ENCODE data around the gene ADAMTS19. TPM values are rescaled to one million over a fixed set of nuclear protein-coding genes. Genes with fewer than 3 reads are reported as not detected.

ADAMTS19 gene
- polyA plus RNA-seq, 3 donors = not detected

DNA sequence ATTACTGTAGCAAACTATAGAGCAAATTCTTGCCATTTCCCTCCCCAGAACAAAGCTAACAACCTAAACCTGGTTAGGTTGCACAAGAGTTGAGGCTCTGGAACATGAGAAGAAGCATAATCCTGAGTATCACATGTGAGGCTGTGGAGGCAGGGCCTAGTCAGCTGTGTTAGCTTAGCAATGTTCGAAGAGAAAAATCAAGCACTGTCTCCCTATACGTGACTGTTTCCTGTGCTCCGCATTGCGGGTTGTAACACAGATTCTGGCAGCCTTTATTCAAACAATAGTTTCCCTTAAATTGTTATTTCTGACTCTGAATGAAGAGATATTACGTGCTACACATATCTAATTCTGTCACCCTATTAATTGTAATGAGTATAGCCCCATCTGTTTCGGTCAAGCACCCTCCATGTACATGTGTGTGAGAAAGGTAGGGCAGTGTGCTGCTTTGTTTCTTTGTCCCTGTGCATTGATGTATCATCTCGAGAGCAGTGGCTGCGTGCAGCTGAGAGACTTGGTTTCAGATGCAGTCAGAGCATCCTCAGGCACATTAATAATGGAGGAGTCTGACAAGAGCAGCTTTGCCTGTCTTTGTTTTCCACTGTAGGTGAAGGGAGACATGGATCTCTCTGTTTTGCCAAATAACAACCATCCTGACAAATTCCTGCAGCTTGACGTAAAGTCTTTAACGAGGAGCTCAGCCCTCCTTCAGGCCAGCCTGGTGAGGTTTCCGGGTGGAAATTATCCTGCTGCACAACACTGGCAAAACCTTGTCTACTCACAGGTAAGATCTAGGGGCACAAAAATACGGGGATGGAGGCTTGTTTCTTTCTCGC, 287.7 kb downstream of the ADAMTS19 start, which contains the start of gene MINAR2:
Gene MINAR2 (plus strand): TSS at position 523 of the 836 bp plus-strand sequence. CDS start 97 bp downstream, at position 620.
- Histone ChIP-seq H3K4me3 (replicated peaks in 1 of 3; ENCODE audit: low read depth in 2 of 3, low read length in 3 of 3) (no peak within 1 kb of the TSS), H3K4me1 (ENCODE audit: control insufficient read depth in 1 of 2, insufficient read depth in 2 of 2, low read length in 2 of 2) (no peaks in the 10 kb centered on the region), H2AFZ (ENCODE audit: insufficient read depth, low read depth, low read length, poor library complexity, severe bottlenecking) (no peak within 1 kb of the TSS), H4K20me1 (ENCODE audit: insufficient read depth, low read length) (no peaks in the 10 kb centered on the region), H3K9ac (ENCODE audit: insufficient read depth, low read length, poor library complexity, severe bottlenecking) (no peak within 1 kb of the TSS), H3K9me3 (replicated peaks in 1 of 2; ENCODE audit: control insufficient read depth in 1 of 2, insufficient read depth in 1 of 2, low read length in 2 of 2) (no peaks in the 10 kb centered on the region), H3K27me3 (ENCODE audit: control insufficient read depth in 2 of 2, insufficient read depth in 2 of 2, low read length in 2 of 2) (no peaks in the 10 kb centered on the region), H3K4me2 (replicated peaks; ENCODE audit: extremely low read depth, low read length, poor library complexity, severe bottlenecking) (no peak within 1 kb of the TSS), H3K27ac (ENCODE audit: low read depth in 1 of 2, low read length in 2 of 2) (no peak within 1 kb of the TSS), H3K36me3 (replicated peaks in 1 of 2; ENCODE audit: control insufficient read depth in 1 of 2, insufficient read depth in 2 of 2, low read length in 2 of 2) (no peaks in the 10 kb centered on the region), H3K79me2 (ENCODE audit: insufficient read depth, low read length) (no peaks in the 10 kb centered on the region)
- WGBS (ENCODE audit: insufficient coverage) = 76% methylated on average over 5 of the region's 13 CpGs
- Mint-ChIP-seq H3K4me3 (no peak within 1 kb of the TSS), H3K36me3 (no peaks in the 10 kb centered on the region), H3K9me3 (peaks cover 0 to 5% (median 0%) of the 10 kb centered on the region in 7 donors), H3K27ac (peak within 1 kb of the TSS in 1 of 7 donors; percentile 44), H3K27me3 (ENCODE audit: low read depth in 3 of 3) (peaks cover 0 to 2% (median 1%) of the 10 kb centered on the region in 3 donors), H3K4me1 (no peaks in the 10 kb centered on the region)
- TF ChIP-seq, protein P1, sequence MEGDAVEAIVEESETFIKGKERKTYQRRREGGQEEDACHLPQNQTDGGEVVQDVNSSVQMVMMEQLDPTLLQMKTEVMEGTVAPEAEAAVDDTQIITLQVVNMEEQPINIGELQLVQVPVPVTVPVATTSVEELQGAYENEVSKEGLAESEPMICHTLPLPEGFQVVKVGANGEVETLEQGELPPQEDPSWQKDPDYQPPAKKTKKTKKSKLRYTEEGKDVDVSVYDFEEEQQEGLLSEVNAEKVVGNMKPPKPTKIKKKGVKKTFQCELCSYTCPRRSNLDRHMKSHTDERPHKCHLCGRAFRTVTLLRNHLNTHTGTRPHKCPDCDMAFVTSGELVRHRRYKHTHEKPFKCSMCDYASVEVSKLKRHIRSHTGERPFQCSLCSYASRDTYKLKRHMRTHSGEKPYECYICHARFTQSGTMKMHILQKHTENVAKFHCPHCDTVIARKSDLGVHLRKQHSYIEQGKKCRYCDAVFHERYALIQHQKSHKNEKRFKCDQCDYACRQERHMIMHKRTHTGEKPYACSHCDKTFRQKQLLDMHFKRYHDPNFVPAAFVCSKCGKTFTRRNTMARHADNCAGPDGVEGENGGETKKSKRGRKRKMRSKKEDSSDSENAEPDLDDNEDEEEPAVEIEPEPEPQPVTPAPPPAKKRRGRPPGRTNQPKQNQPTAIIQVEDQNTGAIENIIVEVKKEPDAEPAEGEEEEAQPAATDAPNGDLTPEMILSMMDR (IDR thresholded peaks at IDR 0.05) = no peak
- no peak for DNase-seq
- intact Hi-C loops (cut with micrococcal nuclease) = no loop called here

DNA sequence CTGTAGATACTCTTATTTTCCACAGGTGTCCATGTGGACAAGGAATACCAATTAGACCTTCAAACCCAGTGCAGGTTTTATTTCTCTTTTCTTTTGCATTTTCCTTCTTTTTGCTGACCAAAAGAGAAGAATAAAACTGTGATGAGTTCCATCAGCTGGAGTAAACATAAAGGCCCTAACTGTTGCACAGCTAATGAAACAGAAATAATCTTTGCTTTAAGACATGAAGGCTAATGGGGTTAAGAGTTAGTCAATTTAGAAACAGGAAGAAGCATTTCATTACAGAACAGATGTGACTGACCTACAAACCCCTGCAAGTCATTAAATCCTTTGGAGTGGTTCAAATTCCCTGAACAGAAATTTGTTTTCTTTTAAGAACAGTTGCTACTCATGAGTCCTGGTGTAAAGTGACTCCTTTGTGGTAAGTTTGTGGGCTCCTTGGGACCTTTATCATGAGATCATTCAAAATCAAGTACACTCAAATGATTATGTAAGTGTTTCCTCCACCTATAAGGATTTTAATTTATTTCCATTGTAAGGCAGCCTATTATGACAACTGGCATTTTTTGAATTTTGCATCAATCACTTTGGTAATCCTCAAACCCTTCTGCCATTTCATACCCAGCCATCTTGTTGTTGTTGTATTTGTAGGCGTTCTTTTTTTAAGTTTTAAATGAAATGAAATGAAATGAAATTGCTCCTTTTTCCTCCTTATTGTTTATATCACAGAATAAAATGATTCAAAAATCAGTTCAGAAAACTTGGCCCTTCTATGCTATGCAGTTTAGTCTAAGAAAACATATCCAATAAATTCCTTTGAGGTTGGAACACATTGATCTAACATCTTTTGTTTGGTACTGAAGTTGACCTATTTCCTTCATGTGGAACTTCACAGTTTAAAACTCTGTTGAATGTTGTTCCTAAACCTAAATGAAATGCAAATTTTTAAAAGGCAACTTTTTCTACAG, 289.1 kb downstream of the ADAMTS19 start:
- H3K4me1 Mint-ChIP-seq = no peaks in the 10 kb centered on the region

More for the DNA sequence above, 289.1 kb downstream of the ADAMTS19 start:
- no peaks in the 10 kb centered on the region for H3K9me3 ChIP-seq (replicated peaks in 1 of 2; ENCODE audit: control insufficient read depth in 1 of 2, insufficient read depth in 1 of 2, low read length in 2 of 2)
- H3K9ac ChIP-seq (ENCODE audit: insufficient read depth, low read length, poor library complexity, severe bottlenecking) = no peak overlapping the region
- H3K4me1 ChIP-seq (ENCODE audit: control insufficient read depth in 1 of 2, insufficient read depth in 2 of 2, low read length in 2 of 2) = no peaks in the 10 kb centered on the region
- Mint-ChIP-seq H3K27me3 (ENCODE audit: low read depth in 3 of 3) (peaks cover 1 to 2% (median 2%) of the 10 kb centered on the region in 3 donors), H3K4me3 (no peak overlapping the region), H3K9me3 (peaks cover 0 to 9% (median 0%) of the 10 kb centered on the region in 7 donors), H3K36me3 (no peaks in the 10 kb centered on the region), H3K27ac (no peak overlapping the region)
- no peak overlapping the region for H2AFZ ChIP-seq (ENCODE audit: insufficient read depth, low read depth, low read length, poor library complexity, severe bottlenecking)
- H3K4me3 ChIP-seq (replicated peaks in 1 of 3; ENCODE audit: low read depth in 2 of 3, low read length in 3 of 3) = no peak overlapping the region
- no peaks in the 10 kb centered on the region for H4K20me1 ChIP-seq (ENCODE audit: insufficient read depth, low read length)
- no peak for DNase-seq
- no peaks in the 10 kb centered on the region for H3K36me3 ChIP-seq (replicated peaks in 1 of 2; ENCODE audit: control insufficient read depth in 1 of 2, insufficient read depth in 2 of 2, low read length in 2 of 2)
- no peaks in the 10 kb centered on the region for H3K27me3 ChIP-seq (ENCODE audit: control insufficient read depth in 2 of 2, insufficient read depth in 2 of 2, low read length in 2 of 2)
- H3K79me2 ChIP-seq (ENCODE audit: insufficient read depth, low read length) = no peaks in the 10 kb centered on the region
- TF ChIP-seq, protein P1 (IDR thresholded peaks at IDR 0.05) = no peak
- no peak overlapping the region for H3K4me2 ChIP-seq (replicated peaks; ENCODE audit: extremely low read depth, low read length, poor library complexity, severe bottlenecking)
- intact Hi-C loops (cut with micrococcal nuclease) = no loop called here
- no CpG with 5 or more reads among the region's 1 CpG for WGBS (ENCODE audit: insufficient coverage)
- H3K27ac ChIP-seq (ENCODE audit: low read depth in 1 of 2, low read length in 2 of 2) = no peak overlapping the region

Measured in CD14-positive monocyte (primary cell).